NB4 (cell line): ENCODE data around the gene DAGLA.

Experiments used
- DNase-seq: peaks from one replicate; pipeline ENCODE4 v3.0.0; 2010; ENCODE audit warnings: low read depth
- H3K4me3 ChIP-seq: one replicate; pipeline ENCODE4 v1.5.1; 2011; ENCODE audit warnings: mild to moderate bottlenecking, low read depth, low read length, moderate library complexity
- MAX ChIP-seq: IDR thresholded peaks from 2 replicates; pipeline ENCODE4 v1.6.1; 2011; ENCODE audit warnings: low read depth, low read length
- MYC ChIP-seq: IDR thresholded peaks from 2 replicates; pipeline ENCODE4 v1.6.1; 2011; ENCODE audit warnings: low read depth, low read length
- POLR2A ChIP-seq: IDR thresholded peaks from 2 replicates; pipeline ENCODE4 v1.6.1; 2011; ENCODE audit warnings: mild to moderate bottlenecking; ENCODE audit not compliant: insufficient read length; ENCODE audit errors: extremely low read depth
- TF ChIP-seq, protein P1 (sequence below): IDR thresholded peaks from one replicate; pipeline ENCODE4 v1.5.1; 2012; ENCODE audit warnings: low read depth, low read length

The DAGLA gene

GRCh38 chr11:61679893-61680621, at the start of gene DAGLA:
TSS of gene DAGLA (plus strand) at chr11:61680391. CDS start at chr11:61720156, 39,765 bp downstream.
- TF ChIP-seq, protein P1, sequence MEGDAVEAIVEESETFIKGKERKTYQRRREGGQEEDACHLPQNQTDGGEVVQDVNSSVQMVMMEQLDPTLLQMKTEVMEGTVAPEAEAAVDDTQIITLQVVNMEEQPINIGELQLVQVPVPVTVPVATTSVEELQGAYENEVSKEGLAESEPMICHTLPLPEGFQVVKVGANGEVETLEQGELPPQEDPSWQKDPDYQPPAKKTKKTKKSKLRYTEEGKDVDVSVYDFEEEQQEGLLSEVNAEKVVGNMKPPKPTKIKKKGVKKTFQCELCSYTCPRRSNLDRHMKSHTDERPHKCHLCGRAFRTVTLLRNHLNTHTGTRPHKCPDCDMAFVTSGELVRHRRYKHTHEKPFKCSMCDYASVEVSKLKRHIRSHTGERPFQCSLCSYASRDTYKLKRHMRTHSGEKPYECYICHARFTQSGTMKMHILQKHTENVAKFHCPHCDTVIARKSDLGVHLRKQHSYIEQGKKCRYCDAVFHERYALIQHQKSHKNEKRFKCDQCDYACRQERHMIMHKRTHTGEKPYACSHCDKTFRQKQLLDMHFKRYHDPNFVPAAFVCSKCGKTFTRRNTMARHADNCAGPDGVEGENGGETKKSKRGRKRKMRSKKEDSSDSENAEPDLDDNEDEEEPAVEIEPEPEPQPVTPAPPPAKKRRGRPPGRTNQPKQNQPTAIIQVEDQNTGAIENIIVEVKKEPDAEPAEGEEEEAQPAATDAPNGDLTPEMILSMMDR, result peak; percentile 71
- no peak for TF ChIP-seq MAX
- H3K4me3 ChIP-seq, result no peak within 1 kb of the TSS
- DNase-seq, result peak; percentile 72

DNA sequence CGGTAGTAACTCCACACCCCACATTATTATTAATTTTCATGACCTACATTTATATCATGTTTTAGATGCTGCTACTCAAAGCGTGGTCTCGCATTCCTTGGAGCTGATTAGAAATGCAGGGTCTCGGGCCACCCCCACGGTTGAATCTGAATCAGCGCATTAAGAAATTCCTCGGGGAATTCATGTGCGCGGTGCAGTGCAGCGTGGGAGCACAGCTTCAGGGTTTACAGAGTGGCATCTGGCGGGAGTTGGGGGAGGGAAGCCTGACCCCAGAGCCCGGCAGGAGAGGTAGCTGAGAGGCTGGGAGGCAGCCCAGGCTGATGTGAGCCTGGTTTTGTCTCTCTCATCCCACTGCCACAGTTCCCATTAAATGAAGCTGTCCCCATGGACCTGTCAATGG, 48.1 kb upstream of the DAGLA start:
- no peak for TF ChIP-seq MAX
- no peak for TF ChIP-seq POLR2A
- TF ChIP-seq, protein P1, result no peak
- TF ChIP-seq MYC, result no peak
- no peak overlapping the region for H3K4me3 ChIP-seq
- peak; percentile 28 for DNase-seq

DNA sequence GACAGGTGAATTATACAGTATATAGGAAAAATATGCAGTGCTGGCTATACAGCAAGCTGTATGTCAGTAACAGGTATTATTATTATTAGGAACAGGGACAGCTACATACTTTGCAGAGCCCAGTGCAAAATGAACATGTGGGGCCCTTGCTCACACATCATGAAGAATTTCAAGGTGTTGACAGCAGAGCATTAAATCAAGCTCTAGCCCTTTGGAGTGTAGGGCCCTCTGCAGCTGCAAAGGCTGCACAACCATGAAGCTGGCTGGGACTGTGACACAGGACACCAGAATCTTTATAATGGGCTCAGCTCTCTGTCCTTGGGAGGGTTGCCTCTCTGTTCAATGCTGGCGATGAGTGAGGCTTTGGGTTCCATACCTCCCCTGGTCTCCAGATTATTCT, 44.9 kb upstream of the DAGLA start:
- H3K4me3 ChIP-seq, result no peak overlapping the region
- no peak for DNase-seq
- TF ChIP-seq POLR2A (no peak), MAX (no peak), MYC (no peak)
- TF ChIP-seq, protein P1, result no peak

DNA sequence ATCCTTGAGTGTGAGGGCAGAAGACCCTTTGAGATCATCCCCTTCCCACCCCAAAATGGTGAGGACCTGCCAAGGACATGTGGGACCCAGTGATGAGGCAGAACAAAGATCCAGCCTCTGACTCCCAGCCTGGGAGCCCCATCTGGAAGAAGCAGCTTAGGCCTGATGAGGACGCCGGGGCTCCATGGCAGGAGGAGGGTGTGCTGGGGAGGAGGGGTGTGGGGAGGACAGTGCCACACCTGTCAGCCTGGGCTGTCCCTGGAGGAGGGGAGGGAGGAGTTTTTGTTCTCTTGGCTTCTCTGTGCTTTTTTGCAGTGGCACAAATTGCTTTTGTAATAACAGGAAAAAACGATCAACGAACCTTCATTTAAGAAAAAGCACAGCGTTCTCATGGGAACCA, 44.4 kb upstream of the DAGLA start:
- H3K4me3 ChIP-seq, result no peak overlapping the region
- no peak for DNase-seq
- TF ChIP-seq MYC, result no peak
- TF ChIP-seq MAX, result no peak
- no peak for TF ChIP-seq POLR2A
- TF ChIP-seq, protein P1, result no peak

DNA sequence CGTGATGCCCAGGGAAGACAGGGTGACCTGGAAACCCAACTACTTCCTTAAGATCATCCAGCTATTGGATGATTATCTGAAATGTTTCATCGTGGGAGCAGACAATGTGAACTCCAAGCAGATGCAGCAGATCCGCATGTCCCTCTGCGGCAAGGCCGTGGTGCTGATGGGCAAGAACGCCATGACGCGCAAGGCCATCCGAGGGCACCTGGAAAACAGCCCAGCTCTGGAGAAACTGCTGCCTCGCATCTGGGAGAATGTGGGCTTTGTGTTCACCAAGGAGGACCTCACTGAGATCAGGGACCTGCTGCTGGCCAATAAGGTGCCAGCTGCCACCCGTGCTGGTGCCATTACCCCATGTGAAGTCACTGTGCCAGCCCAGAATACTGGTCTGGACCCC, 43.5 kb upstream of the DAGLA start:
- DNase-seq, result no peak
- no peak for TF ChIP-seq POLR2A
- no peak for TF ChIP-seq MAX
- TF ChIP-seq, protein P1, result no peak
- TF ChIP-seq MYC, result no peak
- H3K4me3 ChIP-seq, result no peak overlapping the region
